Bone marrow (tissue), 2 donors: ENCODE results near the gene LARP4B.
"Not testable (repeated sequence)": the region's sequence is repeated elsewhere in the genome, so short reads cannot be mapped to it uniquely, and the experiment has no call there.

ENCODE experiments used
- DNase-seq, 2 donors: peaks; one replicate each; lab custom pipeline; 2025; lab: John Stamatoyannopoulos, UW

LARP4B gene

GRCh38 chr10:786633-787474, 144.7 kb downstream of the LARP4B start:
- no peak for DNase-seq

DNA sequence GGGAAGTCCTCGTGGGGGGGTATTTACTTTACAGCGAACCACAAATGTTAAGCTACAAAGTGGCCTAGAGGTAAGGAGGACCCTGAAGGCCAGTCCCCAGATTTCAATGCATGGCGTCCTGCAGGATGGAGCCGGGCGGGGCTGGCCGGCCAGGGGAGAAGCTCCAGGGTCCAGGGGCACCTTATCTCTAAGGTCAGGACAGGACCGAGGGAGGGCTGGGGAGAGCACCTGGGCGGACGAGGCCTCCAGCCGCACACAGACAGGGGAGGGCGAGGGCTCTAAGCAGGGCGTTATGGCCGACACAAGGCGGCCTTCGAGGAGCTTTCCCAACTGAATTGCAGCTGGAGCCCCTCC, 145.7 kb downstream of the LARP4B start:
- DNase-seq: no peak

- DNase-seq: no peak
Measured at GRCh38 chr10:785089-785860, 146.2 kb downstream of the LARP4B start.

DNA sequence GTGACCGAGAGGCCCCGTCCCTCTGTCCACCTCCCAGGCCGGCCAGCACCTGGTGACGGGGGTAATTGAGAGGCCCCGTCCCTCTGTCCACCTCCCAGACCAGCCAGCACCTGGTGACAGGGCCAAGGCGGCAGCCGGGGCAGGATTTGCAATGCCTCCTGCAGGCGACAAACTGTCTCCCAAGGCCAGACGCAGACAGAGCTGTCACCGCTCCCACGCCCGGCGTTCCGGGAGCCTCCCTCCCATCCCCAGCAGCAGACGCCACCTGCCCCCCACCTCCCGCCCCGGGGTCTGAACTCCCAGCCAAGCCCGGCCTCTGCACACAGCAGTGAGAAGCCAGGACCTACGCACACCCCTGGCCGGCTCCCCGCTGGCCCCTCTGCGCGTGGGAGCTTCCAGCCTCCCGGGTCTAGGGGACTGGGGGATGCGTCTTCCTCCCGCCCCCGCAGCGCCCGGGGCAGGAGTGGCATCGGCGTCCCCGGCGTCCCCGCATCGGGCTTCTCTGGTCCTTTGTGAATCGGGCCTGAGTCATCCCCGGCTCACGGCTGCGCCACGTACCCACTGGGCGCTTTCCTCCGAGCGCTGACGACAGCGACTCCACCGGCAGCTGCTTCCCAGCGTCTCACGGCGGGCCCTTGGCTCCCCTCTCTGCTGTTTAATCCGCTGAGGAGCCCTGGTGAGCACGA, 147.0 kb downstream of the LARP4B start:
- peak in 1 of 2 donors; percentile 49 for DNase-seq

DNA sequence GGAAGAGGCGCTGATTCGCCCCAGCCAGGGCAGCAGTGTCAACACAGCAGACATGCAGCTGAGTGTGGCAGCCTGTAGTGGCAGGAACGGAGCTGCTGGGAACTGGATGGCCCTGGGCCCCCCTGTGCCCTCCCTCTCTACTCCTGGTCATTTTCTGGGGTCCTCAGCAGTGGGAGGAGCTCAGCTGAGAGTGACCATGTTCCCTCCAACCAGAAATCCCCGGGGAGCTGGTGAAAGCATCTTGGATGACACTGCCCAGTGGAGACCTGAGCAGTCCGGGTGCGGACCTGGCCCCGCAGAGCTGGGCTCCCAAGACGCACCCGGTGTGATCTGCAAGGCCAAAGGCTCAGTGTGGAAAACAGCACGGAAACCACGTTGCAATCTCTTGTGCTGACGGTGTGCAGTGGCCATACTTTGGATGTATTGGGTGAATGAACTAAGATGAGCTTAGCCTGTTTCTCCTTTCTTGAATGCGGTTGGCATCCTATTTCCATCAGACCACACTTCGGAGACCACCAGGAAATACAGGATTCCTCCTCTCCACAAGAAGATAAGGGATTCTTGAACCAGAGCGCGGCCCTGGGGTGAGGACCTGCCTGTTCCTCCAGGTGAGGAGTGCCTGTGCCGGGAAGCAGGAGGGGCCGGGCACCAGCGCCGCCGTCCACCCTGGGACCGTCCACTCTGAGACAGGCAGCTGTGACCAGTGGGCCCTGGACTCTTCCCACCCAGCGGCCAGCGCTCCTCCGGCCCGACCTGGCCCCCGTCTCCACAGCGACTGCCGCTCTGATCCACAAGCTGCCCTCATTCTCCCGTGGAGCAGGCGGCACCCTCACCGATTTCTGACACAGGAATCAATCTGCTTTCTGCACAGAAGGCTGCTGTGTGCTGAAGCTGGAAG, 148.5 kb downstream of the LARP4B start:
- DNase-seq: no peak

GRCh38 chr10:780536-781524, 150.7 kb downstream of the LARP4B start:
- DNase-seq: no peak

GRCh38 chr10:778626-779330, 152.7 kb downstream of the LARP4B start:
- no peak for DNase-seq

DNA sequence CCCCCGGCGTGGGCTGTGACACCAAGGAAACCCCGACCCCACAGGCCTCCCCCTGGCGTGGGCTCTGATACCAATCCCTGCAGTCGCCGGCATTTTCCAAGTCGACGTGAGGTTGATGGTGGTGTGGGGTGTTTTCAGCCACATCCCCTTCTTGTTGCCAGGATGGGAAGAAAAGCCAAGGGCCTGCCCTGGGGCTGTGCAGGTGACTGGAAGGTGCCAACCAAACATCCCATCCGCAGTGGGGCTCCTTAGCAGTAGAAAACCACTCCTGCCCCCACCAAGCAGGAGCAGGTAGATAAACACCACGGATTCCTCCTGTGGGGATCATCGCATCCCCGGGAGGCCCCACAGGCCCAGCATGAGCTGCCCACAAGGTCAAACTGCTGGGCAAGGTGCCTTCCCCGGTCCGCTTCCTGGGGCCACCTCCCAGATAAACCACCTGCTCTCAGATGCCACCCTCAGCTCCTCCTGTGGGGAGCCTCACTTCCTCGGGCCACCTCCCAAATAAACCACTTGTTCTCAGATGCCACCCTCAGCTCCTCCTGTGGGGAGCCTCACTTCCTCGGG, 153.5 kb downstream of the LARP4B start:
- DNase-seq: no peak

GRCh38 chr10:776772-777171, 154.7 kb downstream of the LARP4B start:
- DNase-seq: no peak

DNA sequence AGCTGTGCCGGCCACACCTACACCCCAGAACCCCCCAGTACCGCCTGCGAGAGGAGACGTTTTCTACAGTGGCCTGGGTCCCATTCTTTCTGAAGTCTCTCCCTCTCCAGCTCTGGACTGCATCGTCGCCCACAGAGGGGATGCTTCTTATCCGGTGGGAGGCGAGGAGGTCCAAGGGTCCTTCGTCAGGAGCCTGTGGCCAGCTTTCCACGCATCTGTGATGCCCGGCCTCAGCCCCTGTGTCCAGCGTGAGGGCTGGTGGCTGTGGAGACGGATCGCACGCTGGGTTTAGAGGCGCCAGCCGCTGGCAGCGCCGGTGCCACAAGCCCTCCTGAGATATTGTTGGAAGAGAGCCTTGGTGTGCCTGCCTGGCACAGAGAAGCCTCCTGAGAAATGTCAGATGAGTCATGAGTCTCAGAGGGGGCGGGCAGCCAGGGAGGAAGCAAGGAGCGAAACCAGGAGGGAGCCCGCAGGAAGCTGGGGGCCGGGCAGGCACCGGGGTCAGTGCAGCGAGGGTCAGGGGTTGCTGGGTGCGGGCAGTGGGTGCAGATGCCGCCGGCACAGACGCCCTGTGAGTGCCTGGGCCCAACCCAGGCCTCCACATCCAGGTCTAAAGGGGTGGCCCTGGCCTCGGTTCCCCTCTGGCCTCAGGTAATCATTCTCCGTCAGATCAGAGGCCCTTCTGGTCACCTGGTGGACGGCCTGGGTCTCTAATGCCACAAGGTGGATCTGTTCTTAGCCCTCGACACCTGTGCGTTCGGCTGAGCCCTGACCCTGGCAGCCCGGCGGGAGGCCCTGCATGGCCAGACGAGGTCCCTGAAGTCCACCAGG, 156.0 kb downstream of the LARP4B start:
- DNase-seq: no peak

GRCh38 chr10:774661-775244, 156.8 kb downstream of the LARP4B start:
- no peak for DNase-seq

- no peak for DNase-seq
Measured at GRCh38 chr10:774223-774622, 157.3 kb downstream of the LARP4B start.

DNA sequence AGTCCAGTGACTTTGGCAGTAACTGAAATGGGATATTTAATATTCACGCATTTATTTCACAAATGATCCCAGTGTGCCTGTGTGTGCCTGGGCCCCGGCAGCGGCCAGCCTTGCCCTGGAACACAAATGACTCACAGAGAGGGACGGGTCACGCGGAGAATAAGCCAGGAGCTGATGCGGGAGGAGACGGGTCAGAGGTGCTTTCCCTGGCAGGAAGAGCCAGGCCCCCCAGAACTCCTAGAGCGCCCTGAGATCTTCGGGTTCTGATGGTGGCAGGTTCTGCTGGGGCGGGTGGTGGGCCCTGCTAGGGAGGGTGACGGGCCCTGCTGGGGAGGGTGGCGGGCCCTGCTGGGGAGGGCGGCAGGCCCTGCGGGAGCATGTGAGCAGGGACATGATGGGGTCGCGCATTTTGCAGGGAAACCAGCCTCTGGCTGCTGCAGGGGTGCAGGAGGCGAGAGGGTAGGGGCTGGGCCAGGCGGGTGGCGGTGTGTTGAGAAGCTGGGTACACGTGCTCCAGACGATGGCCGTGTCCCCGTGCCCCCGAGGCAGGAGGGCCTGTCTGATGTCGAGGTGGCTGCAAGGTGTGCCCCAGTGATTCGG, 157.8 kb downstream of the LARP4B start:
- no peak for DNase-seq

DNA sequence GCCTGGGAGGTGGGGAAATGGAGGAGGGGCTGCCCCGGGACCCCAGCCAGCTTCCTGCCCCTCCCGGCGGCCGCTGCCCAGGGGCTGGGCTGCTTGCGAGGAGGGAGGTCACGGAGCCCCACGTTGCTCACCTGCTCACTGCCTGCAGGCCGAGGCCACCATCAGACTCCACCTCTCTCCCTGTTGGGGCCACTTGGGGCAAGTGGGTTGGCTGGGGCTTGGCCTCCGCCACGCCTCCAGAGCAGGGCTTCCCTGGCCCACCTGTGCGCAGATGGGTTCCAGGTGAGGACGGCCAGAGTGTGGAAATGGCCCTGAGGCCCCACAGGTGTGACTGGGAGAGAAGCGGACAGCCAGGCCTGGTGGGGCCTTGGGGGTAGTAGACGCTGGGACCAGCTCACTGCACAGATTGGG, 159.3 kb downstream of the LARP4B start:
- no peak for DNase-seq

DNA sequence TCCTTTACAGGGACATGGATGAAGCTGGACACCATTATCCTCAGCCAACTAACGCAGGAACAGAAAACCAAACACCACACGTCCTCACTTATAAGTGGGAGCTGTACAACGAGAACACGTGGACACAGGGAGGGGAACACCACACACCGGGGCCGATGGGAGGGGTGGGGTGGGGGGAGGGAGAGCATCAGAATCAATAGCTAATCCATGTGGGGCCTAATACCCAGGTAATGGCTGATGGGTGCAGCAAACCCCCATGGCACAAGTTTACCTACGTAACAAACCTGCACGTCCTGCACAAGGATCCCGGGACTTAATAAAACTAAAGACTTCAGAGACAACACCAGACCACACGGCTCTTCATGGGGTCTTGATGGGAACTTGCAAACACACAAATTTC, 159.9 kb downstream of the LARP4B start:
- no peak for DNase-seq

- DNase-seq: no peak
Measured at GRCh38 chr10:770975-771374, 160.5 kb downstream of the LARP4B start.

DNA sequence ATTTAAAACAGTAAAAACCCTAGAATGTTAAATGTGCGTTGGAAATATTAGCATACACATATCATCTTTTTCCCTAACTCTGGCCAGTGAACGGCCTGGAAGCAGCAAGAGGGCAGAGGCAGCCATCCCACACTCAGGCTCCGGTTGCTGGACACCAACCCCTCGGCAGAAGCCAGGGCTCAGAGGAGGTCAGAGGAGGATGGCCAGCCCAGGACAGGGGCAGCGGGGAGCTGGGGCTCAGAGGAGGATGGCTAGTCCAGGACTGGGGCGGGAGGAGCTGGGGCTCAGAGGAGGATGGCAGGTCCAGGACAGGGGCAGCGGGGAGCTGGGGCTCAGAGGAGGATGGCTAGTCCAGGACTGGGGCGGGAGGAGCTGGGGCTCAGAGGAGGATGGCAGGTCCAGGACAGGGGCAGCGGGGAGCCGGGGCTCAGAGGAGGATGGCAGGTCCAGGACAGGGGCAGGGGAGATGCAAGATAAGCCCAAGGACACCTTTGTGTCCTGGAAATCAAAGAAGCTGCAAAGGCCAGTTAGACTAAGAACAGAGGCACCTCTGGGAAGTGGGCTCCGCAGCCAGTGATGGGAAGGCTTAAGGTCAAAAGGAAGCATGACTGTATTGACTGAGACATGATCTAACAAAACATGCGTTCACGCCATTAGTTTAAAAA, 161.3 kb downstream of the LARP4B start:
- DNase-seq: not testable (repeated sequence)
